Osteocyte (in vitro differentiated cells): ENCODE data around the gene CLASP1. TPM values are rescaled to one million over a fixed set of nuclear protein-coding genes. Genes with fewer than 3 reads are reported as not detected.
A peak's percentile ranks its signal among the peaks of the same experiment; 100 is the strongest.

Experiments
- DNase-seq: peaks from one replicate; pipeline ENCODE4 v3.0.0; 2021; ENCODE audit warnings: mixed read lengths; ENCODE audit not compliant: unreplicated experiment; ENCODE audit errors: extremely low spot score
- H3K27ac Mint-ChIP-seq: one replicate; pipeline ENCODE4 v1.8.0; 2021; ENCODE audit warnings: mild to moderate bottlenecking, mixed read lengths; ENCODE audit not compliant: unreplicated experiment
- H3K27me3 Mint-ChIP-seq: one replicate; pipeline ENCODE4 v1.8.0; 2021; ENCODE audit warnings: mixed read lengths; ENCODE audit not compliant: unreplicated experiment
- H3K36me3 Mint-ChIP-seq: one replicate; pipeline ENCODE4 v1.8.0; 2021; ENCODE audit warnings: mixed read lengths; ENCODE audit not compliant: unreplicated experiment
- H3K4me1 Mint-ChIP-seq: one replicate; pipeline ENCODE4 v1.8.0; 2021; ENCODE audit warnings: mixed read lengths; ENCODE audit not compliant: unreplicated experiment
- H3K4me3 Mint-ChIP-seq: one replicate; pipeline ENCODE4 v1.8.0; 2021; ENCODE audit warnings: mild to moderate bottlenecking, moderate library complexity, mixed read lengths; ENCODE audit not compliant: unreplicated experiment
- H3K9me3 Mint-ChIP-seq: one replicate; pipeline ENCODE4 v1.8.0; 2021; ENCODE audit warnings: mixed read lengths; ENCODE audit not compliant: unreplicated experiment
- total RNA-seq: library from RNA; stranded (reverse); gene quantifications from 2 replicates; pipeline ENCODE4 v1.2.1, GENCODE V29; 2021
- TF ChIP-seq, protein P1 (sequence below): fragments of 200-600 bp; sonication (generic); IDR thresholded peaks from 2 replicates; pipeline ENCODE4 v1.5.0; 2021; ENCODE audit warnings: antibody characterized with exemption, mild to moderate bottlenecking, moderate library complexity

CLASP1 gene
- total RNA-seq, 1 donor from 2014 or later, result 59.9 TPM

DNA sequence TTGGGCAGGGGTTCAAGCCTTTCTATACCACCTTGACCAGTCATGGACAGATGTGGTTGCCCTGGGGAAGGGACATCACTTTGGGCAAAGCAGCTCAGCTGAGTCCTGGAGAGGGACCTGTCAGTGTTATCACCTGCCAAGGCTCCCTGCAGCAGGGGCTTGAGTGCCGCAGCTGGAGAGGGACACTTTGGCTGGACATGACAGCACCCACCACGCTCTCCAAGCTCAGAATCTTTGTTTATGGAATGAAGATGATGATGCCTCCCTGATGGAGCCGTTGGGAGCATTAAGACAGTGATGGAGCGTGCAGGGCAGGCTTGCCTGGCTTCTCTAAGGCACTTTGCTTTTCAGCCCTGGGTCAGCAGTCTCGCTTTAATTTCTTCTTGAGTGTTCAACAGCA lies 360.0 kb downstream of the CLASP1 start:
- Mint-ChIP-seq H3K4me1 (peaks cover 4% of the 10 kb centered on the region), H3K27ac (no peak overlapping the region), H3K27me3 (peaks cover 30% of the 10 kb centered on the region), H3K4me3 (no peak overlapping the region), H3K36me3 (no peaks in the 10 kb centered on the region), H3K9me3 (no peaks in the 10 kb centered on the region)
- TF ChIP-seq, protein P1, sequence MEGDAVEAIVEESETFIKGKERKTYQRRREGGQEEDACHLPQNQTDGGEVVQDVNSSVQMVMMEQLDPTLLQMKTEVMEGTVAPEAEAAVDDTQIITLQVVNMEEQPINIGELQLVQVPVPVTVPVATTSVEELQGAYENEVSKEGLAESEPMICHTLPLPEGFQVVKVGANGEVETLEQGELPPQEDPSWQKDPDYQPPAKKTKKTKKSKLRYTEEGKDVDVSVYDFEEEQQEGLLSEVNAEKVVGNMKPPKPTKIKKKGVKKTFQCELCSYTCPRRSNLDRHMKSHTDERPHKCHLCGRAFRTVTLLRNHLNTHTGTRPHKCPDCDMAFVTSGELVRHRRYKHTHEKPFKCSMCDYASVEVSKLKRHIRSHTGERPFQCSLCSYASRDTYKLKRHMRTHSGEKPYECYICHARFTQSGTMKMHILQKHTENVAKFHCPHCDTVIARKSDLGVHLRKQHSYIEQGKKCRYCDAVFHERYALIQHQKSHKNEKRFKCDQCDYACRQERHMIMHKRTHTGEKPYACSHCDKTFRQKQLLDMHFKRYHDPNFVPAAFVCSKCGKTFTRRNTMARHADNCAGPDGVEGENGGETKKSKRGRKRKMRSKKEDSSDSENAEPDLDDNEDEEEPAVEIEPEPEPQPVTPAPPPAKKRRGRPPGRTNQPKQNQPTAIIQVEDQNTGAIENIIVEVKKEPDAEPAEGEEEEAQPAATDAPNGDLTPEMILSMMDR, result no peak
- peak; percentile 77 for DNase-seq

DNA sequence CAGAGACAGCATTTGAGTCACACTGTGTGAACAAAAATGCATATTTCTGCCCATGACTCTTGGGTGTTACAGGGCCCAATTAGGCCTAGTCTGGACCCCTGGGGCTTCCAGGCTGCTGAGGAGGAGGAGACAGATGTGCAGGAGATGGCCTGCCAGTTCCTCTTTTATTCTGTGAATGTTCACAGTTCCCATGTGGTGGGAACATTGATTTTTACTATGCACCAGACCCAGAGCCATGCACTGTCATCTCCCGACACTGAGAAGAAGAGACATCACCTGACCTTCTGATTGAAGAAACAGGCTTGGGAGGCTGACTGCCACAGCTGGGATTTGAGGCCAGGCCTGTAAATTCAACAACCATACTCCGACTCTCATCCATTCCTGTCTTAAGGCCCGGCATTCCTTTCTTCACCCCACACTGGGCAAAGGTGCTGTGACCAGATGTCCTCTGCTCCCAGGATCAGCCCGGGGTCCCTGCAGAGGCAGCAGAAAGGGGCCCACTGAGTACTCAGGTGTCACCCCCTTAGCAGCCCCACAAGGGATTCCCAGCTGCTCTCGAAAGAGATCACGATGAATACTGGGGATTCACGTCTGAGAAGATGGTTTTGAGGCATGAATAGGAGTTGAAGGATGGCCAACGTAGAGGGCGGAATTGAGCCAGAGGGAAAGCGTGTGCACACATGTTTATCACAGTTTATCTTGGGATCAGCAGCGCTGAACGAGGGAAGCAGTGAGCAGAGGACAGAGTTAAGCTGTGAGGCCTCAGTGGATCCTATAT lies 360.6 kb downstream of the CLASP1 start:
- peak; percentile 67 for DNase-seq
- Mint-ChIP-seq H3K4me3 (no peak overlapping the region), H3K27me3 (peaks cover 34% of the 10 kb centered on the region), H3K36me3 (no peaks in the 10 kb centered on the region), H3K4me1 (peaks cover 9% of the 10 kb centered on the region), H3K27ac (no peak overlapping the region), H3K9me3 (no peaks in the 10 kb centered on the region)
- TF ChIP-seq, protein P1, result no peak

DNA sequence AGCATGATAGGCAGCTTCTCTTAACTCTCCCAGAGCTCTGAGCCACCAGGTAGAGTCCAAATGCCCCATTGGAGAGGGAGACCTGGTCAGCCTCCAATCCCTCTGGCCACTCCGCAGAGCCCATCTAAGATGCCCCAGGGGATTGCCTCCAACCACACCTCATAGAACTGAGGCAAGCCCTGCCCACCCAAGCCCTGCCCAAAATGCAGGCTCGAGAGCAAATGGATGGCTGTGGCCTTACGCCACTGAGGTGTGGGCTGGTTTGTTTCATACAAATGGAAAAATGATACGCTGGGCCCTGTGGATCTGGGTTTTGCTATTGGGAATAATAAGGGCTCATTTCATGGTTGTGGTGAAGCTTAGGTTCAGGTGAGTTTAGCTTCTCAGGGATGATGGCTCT lies 361.3 kb downstream of the CLASP1 start:
- TF ChIP-seq, protein P1, result no peak
- Mint-ChIP-seq H3K4me1 (peaks cover 9% of the 10 kb centered on the region), H3K27ac (no peak overlapping the region), H3K36me3 (no peaks in the 10 kb centered on the region), H3K4me3 (no peak overlapping the region), H3K27me3 (peaks cover 41% of the 10 kb centered on the region), H3K9me3 (no peaks in the 10 kb centered on the region)
- DNase-seq, result peak; percentile 73

Other genes with a start within 250 kb of the CLASP1 start
- not detected in 2 replicates for gene RNU4ATAC, start 118.6 kb downstream of the CLASP1 start, total RNA-seq
- gene NIFK, start 87.4 kb upstream of the CLASP1 start, total RNA-seq, result 39.9 and 41.0 TPM in 2 replicates
- 61.4 and 68.6 TPM in 2 replicates for gene TSN, start 106.2 kb upstream of the CLASP1 start, total RNA-seq